Astrocyte of the cerebellum (primary cell): ENCODE results near the gene RARS1.

ENCODE experiments used
- DNase-seq: peaks from one replicate; pipeline ENCODE4 v3.0.0-alpha.2; 2011; ENCODE audit warnings: low read depth
- H3K4me3 ChIP-seq: 2 replicates; pipeline ENCODE4 v1.5.1; 2011; ENCODE audit warnings: mild to moderate bottlenecking, low read depth, low read length, moderate library complexity
- CTCF ChIP-seq: IDR thresholded peaks from 2 replicates; pipeline ENCODE4 v1.5.1; 2012; ENCODE audit warnings: low read length, low read depth, moderate library complexity, mild to moderate bottlenecking; ENCODE audit errors: missing control alignments
- in situ Hi-C: cut with HindIII; loops from 2 replicates; pipeline ENCODE4 v1.10.0; 2017; ENCODE audit warnings: low sequenced_read_pairs

The RARS1 gene

GRCh38 chr5:168486136-168486879 lies at the start of gene RARS1:
Gene RARS1 (plus strand): TSS chr5:168486471. CDS start chr5:168486499, 28 bp downstream.
- in situ Hi-C loops: no loop called here
- peak within 1 kb of the TSS; percentile 100 for H3K4me3 ChIP-seq
- TF ChIP-seq CTCF: peak; percentile 99
- DNase-seq: peak; percentile 85

GRCh38 chr5:168438349-168438748 lies 47.9 kb upstream of the RARS1 start:
- DNase-seq: no peak
- no peak overlapping the region for H3K4me3 ChIP-seq
- in situ Hi-C loops: no loop called here
- TF ChIP-seq CTCF: no peak

- TF ChIP-seq CTCF: no peak
- no peak overlapping the region for H3K4me3 ChIP-seq
- in situ Hi-C loops: no loop called here
- no peak for DNase-seq
Observed at GRCh38 chr5:168443533-168443932, 42.7 kb upstream of the RARS1 start.

- in situ Hi-C loops: no loop called here
- no peak overlapping the region for H3K4me3 ChIP-seq
- no peak for DNase-seq
- TF ChIP-seq CTCF: no peak
Observed at GRCh38 chr5:168443950-168444700, 42.1 kb upstream of the RARS1 start.

GRCh38 chr5:168446983-168447619 lies 39.2 kb upstream of the RARS1 start:
- in situ Hi-C loops: no loop called here
- no peak for DNase-seq

More at GRCh38 chr5:168446983-168447619, 39.2 kb upstream of the RARS1 start:
- H3K4me3 ChIP-seq: no peak overlapping the region
- no peak for TF ChIP-seq CTCF
